DOHH2 (cell line): ENCODE results near the gene SIK2.

Source experiments
- EZH2phosphoT487 ChIP-seq: fragments of 200-600 bp; sonication (generic); IDR thresholded peaks from 2 replicates; pipeline ENCODE4 v1.6.1; 2017; ENCODE audit warnings: borderline replicate concordance, mild to moderate bottlenecking, antibody characterized with exemption, low read length, moderate library complexity, mixed read lengths
- TF ChIP-seq, protein P1 (sequence below): fragments of 200-600 bp; sonication (generic); IDR thresholded peaks from one replicate; pipeline ENCODE4 v1.5.1; 2014; ENCODE audit warnings: antibody characterized with exemption, mild to moderate bottlenecking, low read depth, low read length; ENCODE audit not compliant: poor library complexity, severe bottlenecking

DNA sequence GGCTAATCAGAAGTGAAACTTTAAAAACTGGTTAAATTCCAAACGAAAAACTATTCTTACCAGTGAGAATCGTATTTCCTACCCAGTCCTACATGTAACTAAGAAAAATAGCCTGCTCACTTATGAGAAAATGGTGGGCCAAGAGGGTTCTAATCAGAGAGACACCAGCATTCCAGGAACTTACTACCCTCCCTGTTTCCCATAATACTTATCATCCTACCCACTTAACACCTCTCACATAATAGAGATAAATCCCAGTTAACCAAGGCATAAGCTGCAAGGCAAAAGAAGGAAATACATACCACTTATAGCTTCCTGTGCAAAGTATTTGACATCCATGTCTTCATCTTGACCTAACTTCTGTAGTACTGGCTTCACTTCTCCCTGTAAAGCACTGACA is 139.5 kb downstream of the SIK2 start:
- TF ChIP-seq, protein P1, sequence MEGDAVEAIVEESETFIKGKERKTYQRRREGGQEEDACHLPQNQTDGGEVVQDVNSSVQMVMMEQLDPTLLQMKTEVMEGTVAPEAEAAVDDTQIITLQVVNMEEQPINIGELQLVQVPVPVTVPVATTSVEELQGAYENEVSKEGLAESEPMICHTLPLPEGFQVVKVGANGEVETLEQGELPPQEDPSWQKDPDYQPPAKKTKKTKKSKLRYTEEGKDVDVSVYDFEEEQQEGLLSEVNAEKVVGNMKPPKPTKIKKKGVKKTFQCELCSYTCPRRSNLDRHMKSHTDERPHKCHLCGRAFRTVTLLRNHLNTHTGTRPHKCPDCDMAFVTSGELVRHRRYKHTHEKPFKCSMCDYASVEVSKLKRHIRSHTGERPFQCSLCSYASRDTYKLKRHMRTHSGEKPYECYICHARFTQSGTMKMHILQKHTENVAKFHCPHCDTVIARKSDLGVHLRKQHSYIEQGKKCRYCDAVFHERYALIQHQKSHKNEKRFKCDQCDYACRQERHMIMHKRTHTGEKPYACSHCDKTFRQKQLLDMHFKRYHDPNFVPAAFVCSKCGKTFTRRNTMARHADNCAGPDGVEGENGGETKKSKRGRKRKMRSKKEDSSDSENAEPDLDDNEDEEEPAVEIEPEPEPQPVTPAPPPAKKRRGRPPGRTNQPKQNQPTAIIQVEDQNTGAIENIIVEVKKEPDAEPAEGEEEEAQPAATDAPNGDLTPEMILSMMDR = no peak
- no peak for TF ChIP-seq EZH2phosphoT487
